ENCODE results near the gene CENPQ.

The CENPQ gene

DNA sequence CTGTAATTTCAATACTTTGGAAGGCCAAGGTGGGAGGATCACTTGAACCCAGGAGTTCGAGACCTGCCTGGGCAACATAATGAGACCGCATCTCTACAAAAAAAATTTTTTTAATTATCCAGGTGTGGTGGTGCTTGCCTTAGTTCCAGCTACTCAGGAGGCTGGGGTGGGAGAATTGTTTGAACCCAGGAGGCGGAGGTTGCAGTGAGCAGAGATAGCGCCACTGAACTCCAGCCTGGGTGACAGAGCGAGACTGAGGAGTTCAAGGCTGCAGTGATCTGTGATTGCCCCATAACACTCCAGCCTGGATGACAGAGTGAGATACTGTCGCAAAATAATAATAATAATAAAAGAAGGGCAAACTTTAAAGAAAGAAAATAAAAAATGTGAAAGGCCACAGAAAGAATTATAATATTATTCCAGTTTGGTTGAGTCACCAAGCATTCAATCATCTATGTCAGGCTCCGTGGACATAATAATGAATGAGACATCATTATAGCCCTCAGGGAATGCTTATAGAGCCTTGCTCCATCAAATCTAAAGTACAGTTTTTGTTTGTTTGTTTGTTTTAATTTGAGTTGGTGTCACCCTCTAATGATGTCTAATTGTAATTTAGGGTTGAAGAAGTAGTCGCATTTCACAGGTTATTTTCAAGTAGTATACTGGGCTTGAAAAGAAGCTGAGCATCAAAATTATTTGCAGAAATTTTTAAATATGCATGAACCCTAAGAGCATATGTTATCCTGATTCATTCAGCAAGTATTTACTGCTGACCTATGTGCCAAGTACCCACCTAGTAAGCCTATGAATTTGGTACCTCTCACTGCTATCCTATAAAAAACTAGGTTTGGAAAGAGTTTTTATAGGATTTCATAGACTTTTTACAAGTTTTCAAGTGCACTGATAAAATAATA, 51.7 kb downstream of the CENPQ start:
- H3K36me3 ChIP-seq (ENCODE audit: insufficient read depth, low read length): no peaks in the 10 kb centered on the region
- no peak overlapping the region for H3K27ac ChIP-seq (ENCODE audit: low read length)

DNA sequence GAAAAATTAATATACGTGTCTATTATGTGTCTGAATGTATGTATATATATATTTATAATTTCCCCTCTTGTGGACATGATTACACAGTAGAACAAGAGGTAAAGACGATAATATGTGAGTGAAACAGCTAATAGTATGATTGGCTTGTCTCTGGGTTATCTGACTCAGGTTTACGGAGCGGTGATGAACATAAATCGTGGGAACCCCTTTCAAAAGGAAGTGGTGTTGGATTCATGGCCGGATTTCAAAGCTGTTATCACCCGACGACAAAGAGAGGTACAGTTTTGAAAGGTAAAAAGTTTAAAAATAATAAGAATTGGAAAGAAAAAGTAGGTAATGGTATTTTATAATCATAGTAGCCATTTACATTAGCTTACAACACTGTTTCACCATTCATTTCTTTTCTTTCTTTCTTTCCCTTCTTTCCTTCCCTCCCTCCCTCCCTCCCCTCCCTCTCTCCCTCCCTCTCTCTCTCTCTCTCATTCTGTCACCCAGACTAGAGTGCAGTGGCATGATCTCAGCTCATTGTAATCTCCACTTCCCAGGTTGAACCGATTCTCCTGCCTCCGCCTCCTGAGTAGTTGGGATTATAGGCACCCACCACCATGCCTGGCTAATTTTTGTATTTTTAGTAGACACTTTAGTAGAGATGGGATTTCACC, 52.4 kb downstream of the CENPQ start:
- no peaks in the 10 kb centered on the region for H3K4me1 ChIP-seq (ENCODE audit: insufficient read depth, low read length)
- no peaks in the 10 kb centered on the region for H3K79me2 ChIP-seq (ENCODE audit: insufficient read depth, low read length)
- H3K4me3 ChIP-seq (ENCODE audit: low read depth in 1 of 2, low read length in 2 of 2): no peak overlapping the region
- ATAC-seq (ENCODE audit: insufficient read depth, low read depth) (no peak), DNase-seq (no peak)
- H3K36me3 ChIP-seq (ENCODE audit: insufficient read depth, low read length): no peaks in the 10 kb centered on the region
- no peak for TF ChIP-seq EZH2 (IDR thresholded peaks at IDR 0.05; ENCODE audit: borderline replicate concordance, low read depth, low read length, severe bottlenecking)
- TF ChIP-seq, protein P1, sequence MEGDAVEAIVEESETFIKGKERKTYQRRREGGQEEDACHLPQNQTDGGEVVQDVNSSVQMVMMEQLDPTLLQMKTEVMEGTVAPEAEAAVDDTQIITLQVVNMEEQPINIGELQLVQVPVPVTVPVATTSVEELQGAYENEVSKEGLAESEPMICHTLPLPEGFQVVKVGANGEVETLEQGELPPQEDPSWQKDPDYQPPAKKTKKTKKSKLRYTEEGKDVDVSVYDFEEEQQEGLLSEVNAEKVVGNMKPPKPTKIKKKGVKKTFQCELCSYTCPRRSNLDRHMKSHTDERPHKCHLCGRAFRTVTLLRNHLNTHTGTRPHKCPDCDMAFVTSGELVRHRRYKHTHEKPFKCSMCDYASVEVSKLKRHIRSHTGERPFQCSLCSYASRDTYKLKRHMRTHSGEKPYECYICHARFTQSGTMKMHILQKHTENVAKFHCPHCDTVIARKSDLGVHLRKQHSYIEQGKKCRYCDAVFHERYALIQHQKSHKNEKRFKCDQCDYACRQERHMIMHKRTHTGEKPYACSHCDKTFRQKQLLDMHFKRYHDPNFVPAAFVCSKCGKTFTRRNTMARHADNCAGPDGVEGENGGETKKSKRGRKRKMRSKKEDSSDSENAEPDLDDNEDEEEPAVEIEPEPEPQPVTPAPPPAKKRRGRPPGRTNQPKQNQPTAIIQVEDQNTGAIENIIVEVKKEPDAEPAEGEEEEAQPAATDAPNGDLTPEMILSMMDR (IDR thresholded peaks at IDR 0.05; ENCODE audit: borderline replicate concordance, extremely low read depth, low read length, poor library complexity, severe bottlenecking): no peak
- peaks cover 3% of the 10 kb centered on the region for H3K27me3 ChIP-seq (ENCODE audit: insufficient read depth, low read length, poor library complexity)
- H4K20me1 ChIP-seq (ENCODE audit: insufficient read depth, low read length): no peaks in the 10 kb centered on the region
- no peaks in the 10 kb centered on the region for H3K9me3 ChIP-seq (ENCODE audit: insufficient read depth, low read length, severe bottlenecking)
- no peak overlapping the region for H3K9ac ChIP-seq (ENCODE audit: low read depth, low read length)
- no peak overlapping the region for H2AFZ ChIP-seq (ENCODE audit: low read depth, low read length)
- H3K27ac ChIP-seq (ENCODE audit: low read length): no peak overlapping the region
- no peak overlapping the region for H3K4me2 ChIP-seq (ENCODE audit: insufficient read depth, low read length)

More for the DNA sequence above, 51.7 kb downstream of the CENPQ start:
- Histone ChIP-seq H3K9ac (ENCODE audit: low read depth, low read length) (no peak overlapping the region), H2AFZ (ENCODE audit: low read depth, low read length) (no peak overlapping the region), H3K4me2 (ENCODE audit: insufficient read depth, low read length) (no peak overlapping the region), H3K9me3 (ENCODE audit: insufficient read depth, low read length, severe bottlenecking) (no peaks in the 10 kb centered on the region), H3K27me3 (ENCODE audit: insufficient read depth, low read length, poor library complexity) (peaks cover 3% of the 10 kb centered on the region), H3K4me1 (ENCODE audit: insufficient read depth, low read length) (no peaks in the 10 kb centered on the region), H4K20me1 (ENCODE audit: insufficient read depth, low read length) (no peaks in the 10 kb centered on the region), H3K4me3 (ENCODE audit: low read depth in 1 of 2, low read length in 2 of 2) (no peak overlapping the region), H3K79me2 (ENCODE audit: insufficient read depth, low read length) (no peaks in the 10 kb centered on the region)
- TF ChIP-seq, protein P1 (IDR thresholded peaks at IDR 0.05; ENCODE audit: borderline replicate concordance, extremely low read depth, low read length, poor library complexity, severe bottlenecking): no peak
- no peak for ATAC-seq (ENCODE audit: insufficient read depth, low read depth)
- no peak for DNase-seq

DNA sequence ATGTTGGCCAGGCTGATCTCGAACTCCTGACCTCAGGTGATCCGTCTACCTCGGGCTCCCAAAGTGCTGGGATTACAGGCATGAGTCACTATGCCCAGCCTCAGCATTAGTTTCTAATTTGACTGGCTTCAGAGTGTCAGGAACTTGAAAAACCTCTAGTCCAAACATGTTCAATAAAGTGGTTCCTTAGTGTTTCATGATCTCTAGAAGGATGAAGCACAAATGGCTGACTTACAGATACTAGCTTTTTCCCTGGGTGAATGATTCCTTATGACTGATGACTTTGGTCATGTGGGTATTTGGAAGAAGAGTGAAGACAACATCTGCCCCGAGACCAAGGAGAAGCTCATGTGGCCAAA, 53.0 kb downstream of the CENPQ start:
- Histone ChIP-seq H3K9me3 (ENCODE audit: insufficient read depth, low read length, severe bottlenecking) (no peaks in the 10 kb centered on the region), H3K9ac (ENCODE audit: low read depth, low read length) (no peak overlapping the region), H2AFZ (ENCODE audit: low read depth, low read length) (no peak overlapping the region), H3K4me2 (ENCODE audit: insufficient read depth, low read length) (no peak overlapping the region), H3K79me2 (ENCODE audit: insufficient read depth, low read length) (no peaks in the 10 kb centered on the region), H3K36me3 (ENCODE audit: insufficient read depth, low read length) (no peaks in the 10 kb centered on the region), H4K20me1 (ENCODE audit: insufficient read depth, low read length) (no peaks in the 10 kb centered on the region), H3K4me3 (ENCODE audit: low read depth in 1 of 2, low read length in 2 of 2) (no peak overlapping the region), H3K27me3 (ENCODE audit: insufficient read depth, low read length, poor library complexity) (peaks cover 3% of the 10 kb centered on the region), H3K27ac (ENCODE audit: low read length) (no peak overlapping the region), H3K4me1 (ENCODE audit: insufficient read depth, low read length) (no peaks in the 10 kb centered on the region)
- ATAC-seq (ENCODE audit: insufficient read depth, low read depth): no peak
- no peak for TF ChIP-seq EZH2 (IDR thresholded peaks at IDR 0.05; ENCODE audit: borderline replicate concordance, low read depth, low read length, severe bottlenecking)
- TF ChIP-seq, protein P1 (IDR thresholded peaks at IDR 0.05; ENCODE audit: borderline replicate concordance, extremely low read depth, low read length, poor library complexity, severe bottlenecking): no peak
- no peak for DNase-seq

All from DND-41 (cell line).